ENCODE results near the gene LY6G6F. TPM values are rescaled to one million over a fixed set of nuclear protein-coding genes. Genes with fewer than 3 reads are reported as not detected.

Gene LY6G6F
- total RNA-seq, 4 donors from 2014 or later: not detected

- TF ChIP-seq POLR2AphosphoS5 (IDR thresholded peaks at IDR 0.05) (peak in 1 of 3 donors; percentile 5), POLR2A (IDR thresholded peaks at IDR 0.05) (peak; percentile 31), EP300 (IDR thresholded peaks at IDR 0.05; ENCODE audit: low read depth) (no peak), CTCF (IDR thresholded peaks at IDR 0.05) (peak in 1 of 5 experiments; percentile 19)
- H3K36me3 ChIP-seq: peaks cover 0 to under 1% (median 0%) of the 10 kb centered on the region in 4 donors
- DNase-seq: peak; percentile 61
- H3K27me3 ChIP-seq: no peaks in the 10 kb centered on the region
- WGBS, 2 donors (ENCODE audit: low coverage in 1 of 2): 2% methylated on average over 21 of the region's 40 CpGs; no CpG with 5 or more reads in 1 of the 2 donors
- peak overlapping the region; percentile 70 to 85 (median 78) for H3K27ac ChIP-seq
- intact Hi-C loops (cut with DNase I; ENCODE audit: low total_unique reads): loop anchor here (10.0 kb wide), 1 partner anchor 154 kb away; no protein-coding TSS in a partner anchor
- in situ Hi-C loops (cut with MboI; ENCODE audit: low pct_ligation_motif_present in 1 of 4, low pct_unique_long_range_greater_than_20kb in 1 of 4, low sequenced_read_pairs in 3 of 4): loop anchor here in 1 of 4 donors (10.0 kb wide), 1 partner anchor 84 kb away; the partner anchor contains the start of gene SAPCD1
- peak overlapping the region; percentile 42 to 63 (median 43) for H3K4me3 ChIP-seq
- peaks cover 5 to 26% (median 11%) of the 10 kb centered on the region in 4 donors for H3K4me1 ChIP-seq
- no peaks in the 10 kb centered on the region for H3K9me3 ChIP-seq
Observed at GRCh38 chr6:31681135-31681671, 25.5 kb upstream of the LY6G6F start.

- Histone ChIP-seq H3K9me3 (no peaks in the 10 kb centered on the region), H3K4me1 (peaks cover 5 to 26% (median 11%) of the 10 kb centered on the region in 4 donors), H3K27me3 (no peaks in the 10 kb centered on the region), H3K36me3 (peaks cover 0 to 17% (median 10%) of the 10 kb centered on the region in 4 donors), H3K4me3 (peak overlapping the region in 1 of 4 donors; percentile 43), H3K27ac (peak overlapping the region in 3 of 4 donors; percentile 26 to 78 (median 73))
- no peak for DNase-seq
- in situ Hi-C loops (cut with MboI; ENCODE audit: low pct_ligation_motif_present in 1 of 4, low pct_unique_long_range_greater_than_20kb in 1 of 4, low sequenced_read_pairs in 3 of 4) (loop anchor here in 1 of 4 donors (10.0 kb wide), 1 partner anchor 81 kb away; the partner anchor contains the start of gene SAPCD1), intact Hi-C loops (cut with DNase I; ENCODE audit: low total_unique reads) (loop anchor here (10.0 kb wide), 1 partner anchor 151 kb away; no protein-coding TSS in a partner anchor)
- WGBS, 2 donors (ENCODE audit: low coverage in 1 of 2): 85 to 92% methylated on average over 7 to 13 of the region's 13 CpGs
- TF ChIP-seq POLR2AphosphoS5 (IDR thresholded peaks at IDR 0.05) (no peak), EP300 (IDR thresholded peaks at IDR 0.05; ENCODE audit: low read depth) (no peak), POLR2A (IDR thresholded peaks at IDR 0.05) (no peak), CTCF (IDR thresholded peaks at IDR 0.05) (no peak)
Observed at GRCh38 chr6:31683591-31683990, 23.1 kb upstream of the LY6G6F start.

- WGBS, 2 donors (ENCODE audit: low coverage in 1 of 2): 61 to 87% methylated on average over 3 to 5 of the region's 5 CpGs
- in situ Hi-C loops (cut with MboI; ENCODE audit: low pct_ligation_motif_present in 1 of 4, low pct_unique_long_range_greater_than_20kb in 1 of 4, low sequenced_read_pairs in 3 of 4) (loop anchor here in 2 of 4 donors (5.0 to 10.0 kb wide), 2 partner anchors 78 to 81 kb away; partner anchors contain the start of gene SAPCD1 (in 1 of the 2)), intact Hi-C loops (cut with DNase I; ENCODE audit: low total_unique reads) (loop anchor here (10.0 kb wide), 1 partner anchor 148 kb away; no protein-coding TSS in a partner anchor)
- Histone ChIP-seq H3K4me3 (no peak overlapping the region), H3K36me3 (peaks cover 0 to 28% (median 14%) of the 10 kb centered on the region in 4 donors), H3K27ac (no peak overlapping the region), H3K4me1 (peaks cover 3 to 14% (median 4%) of the 10 kb centered on the region in 4 donors), H3K9me3 (no peaks in the 10 kb centered on the region), H3K27me3 (no peaks in the 10 kb centered on the region)
- no peak for DNase-seq
- no peak for TF ChIP-seq POLR2AphosphoS5 (IDR thresholded peaks at IDR 0.05)
- TF ChIP-seq CTCF (IDR thresholded peaks at IDR 0.05): no peak
- TF ChIP-seq EP300 (IDR thresholded peaks at IDR 0.05; ENCODE audit: low read depth): no peak
- no peak for TF ChIP-seq POLR2A (IDR thresholded peaks at IDR 0.05)
Observed at GRCh38 chr6:31686483-31686882, 20.2 kb upstream of the LY6G6F start.

GRCh38 chr6:31687321-31687720, 19.3 kb upstream of the LY6G6F start:
- in situ Hi-C loops (cut with MboI; ENCODE audit: low pct_ligation_motif_present in 1 of 4, low pct_unique_long_range_greater_than_20kb in 1 of 4, low sequenced_read_pairs in 3 of 4): loop anchor here in 2 of 4 donors (5.0 to 10.0 kb wide), 2 partner anchors 77 to 80 kb away; partner anchors contain the start of gene SAPCD1 (in 1 of the 2)

More at GRCh38 chr6:31687321-31687720, 19.3 kb upstream of the LY6G6F start:
- WGBS, 2 donors (ENCODE audit: low coverage in 1 of 2): 87 to 89% methylated on average over 7 to 8 of the region's 8 CpGs
- Histone ChIP-seq H3K27me3 (no peaks in the 10 kb centered on the region), H3K9me3 (no peaks in the 10 kb centered on the region), H3K36me3 (peaks cover 0 to 34% (median 16%) of the 10 kb centered on the region in 4 donors), H3K4me3 (no peak overlapping the region), H3K4me1 (peaks cover 0 to 6% (median 0%) of the 10 kb centered on the region in 4 donors), H3K27ac (no peak overlapping the region)
- TF ChIP-seq CTCF (IDR thresholded peaks at IDR 0.05) (no peak), EP300 (IDR thresholded peaks at IDR 0.05; ENCODE audit: low read depth) (no peak), POLR2A (IDR thresholded peaks at IDR 0.05) (no peak)
- DNase-seq: no peak
- intact Hi-C loops (cut with DNase I; ENCODE audit: low total_unique reads): loop anchor here (10.0 kb wide), 1 partner anchor 147 kb away; no protein-coding TSS in a partner anchor

Measured in transverse colon (tissue), 4 donors.